GM12892 (cell line): ENCODE measurements around the gene TGFA.

Source experiments
- POLR2A ChIP-seq: IDR thresholded peaks from 2 replicates; pipeline ENCODE4 v1.6.1; 2011; ENCODE audit warnings: low read depth, low read length, control low read depth
- POLR2AphosphoS5 ChIP-seq: IDR thresholded peaks from 2 replicates; pipeline ENCODE4 v1.6.1; 2011; ENCODE audit warnings: low read depth, low read length, control low read depth
- TAF1 ChIP-seq: IDR thresholded peaks from 2 replicates; pipeline ENCODE4 v1.6.1; 2011; ENCODE audit warnings: low read depth, mild to moderate bottlenecking, control low read depth, low read length, borderline replicate concordance

DNA sequence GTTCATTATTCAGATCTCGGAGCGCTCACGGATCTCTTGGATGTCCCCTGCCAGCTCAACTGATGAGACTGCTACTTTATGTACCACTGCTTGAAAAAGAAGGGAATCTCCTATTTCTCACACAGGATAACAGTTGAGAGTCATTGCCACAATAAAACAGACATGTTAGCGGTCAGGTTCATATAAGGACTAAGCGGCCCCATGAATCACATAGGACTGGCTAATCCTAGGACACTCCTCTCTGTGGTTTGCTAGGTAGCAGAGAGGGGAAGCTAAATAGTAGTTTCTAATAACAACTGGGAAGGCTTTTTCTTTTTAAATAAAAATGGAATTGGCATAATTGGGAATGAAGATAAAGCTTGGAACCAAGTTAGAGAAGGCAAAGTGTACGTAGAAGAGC, 15.9 kb upstream of the TGFA start:
- no peak for TF ChIP-seq POLR2A
- TF ChIP-seq POLR2AphosphoS5, result no peak
- TF ChIP-seq TAF1, result no peak
